Esophagus (tissue), 2 donors: ENCODE results near the gene CREB5. TPM values are rescaled to one million over a fixed set of nuclear protein-coding genes. Genes with fewer than 3 reads are reported as not detected.
"Not testable (repeated sequence)": the region's sequence is repeated elsewhere in the genome, so short reads cannot be mapped to it uniquely, and the experiment has no call there.

Experiments
- H3K27ac ChIP-seq, 2 donors: one replicate each; pipeline ENCODE4 v1.5.1; 2013; ENCODE audit warnings: low read depth in 2 of 2, mild to moderate bottlenecking in 2 of 2, inconsistent platforms in 1 of 2, low read length in 1 of 2, moderate library complexity in 1 of 2
- H3K27me3 ChIP-seq, 2 donors: one replicate each; pipeline ENCODE4 v1.6.1; 2013; ENCODE audit warnings: low read length in 2 of 2, control low read depth in 1 of 2, mild to moderate bottlenecking in 1 of 2; ENCODE audit not compliant: insufficient read depth in 2 of 2, control insufficient read depth in 1 of 2
- H3K36me3 ChIP-seq, 2 donors: one replicate each; pipeline ENCODE4 v1.6.1; 2013; ENCODE audit warnings: low read length in 1 of 2; ENCODE audit not compliant: control insufficient read depth in 2 of 2, insufficient read depth in 2 of 2
- H3K4me1 ChIP-seq, 2 donors: one replicate each; pipeline ENCODE4 v1.6.1; 2013; ENCODE audit warnings: low read length in 1 of 2; ENCODE audit not compliant: control insufficient read depth in 2 of 2, insufficient read depth in 2 of 2
- H3K4me3 ChIP-seq, 2 donors: one replicate each; pipeline ENCODE4 v1.5.1; 2013; ENCODE audit warnings: low read length in 2 of 2, mild to moderate bottlenecking in 2 of 2, low read depth in 1 of 2, moderate library complexity in 1 of 2
- H3K9me3 ChIP-seq, 2 donors: one replicate each; pipeline ENCODE4 v1.6.1; 2013; ENCODE audit warnings: mild to moderate bottlenecking in 2 of 2, low read depth in 1 of 2, low read length in 1 of 2, moderate library complexity in 1 of 2; ENCODE audit not compliant: control insufficient read depth in 2 of 2, insufficient read depth in 1 of 2
- WGBS, 2 donors: extraction: QIAGEN DNeasy Blood & Tissue Kit; methylation state at CpG; one replicate each; pipeline ENCODE4 v1.1.7; 2013; 5-methylcytosine and 5-hydroxymethylcytosine counted together
- polyA plus RNA-seq, 2 donors: library from polyadenylated mRNA; stranded (reverse); fragments of 200-250 nt; gene quantifications; one replicate each; pipeline ENCODE4 v1.2.3, GENCODE V29; 2013
- donor health status: healthy with polysubstance abuse.
- donor health status: Bipolar disorder and iron deficiency.

Gene CREB5
- polyA plus RNA-seq, 2 donors = 0.67 to 1.2 TPM

DNA sequence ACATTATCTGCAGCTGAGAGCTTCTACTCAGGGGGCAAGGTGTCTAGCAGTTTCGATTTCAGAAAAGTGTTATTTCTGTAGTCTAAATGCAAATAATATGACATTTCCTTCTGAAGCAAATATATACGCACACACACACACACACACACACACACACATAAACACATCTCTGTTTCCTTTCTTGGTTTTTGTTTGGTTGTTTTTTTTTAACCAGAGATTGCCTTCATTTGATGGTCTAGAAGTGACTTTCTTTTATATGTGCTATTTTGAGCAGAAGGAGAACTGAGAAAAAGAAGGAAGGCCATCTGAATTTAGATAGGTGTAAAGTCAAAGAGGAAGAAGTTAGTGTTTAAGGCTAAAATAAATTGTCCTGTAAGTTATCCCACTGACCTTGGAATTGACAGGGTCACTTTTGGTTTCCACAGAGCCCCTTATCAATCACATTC is 403.6 kb downstream of the CREB5 start:
- 69 to 76% methylated on average over 2 of the region's 2 CpGs for WGBS, 2 donors
- no peaks in the 10 kb centered on the region for H3K9me3 ChIP-seq
- no peak overlapping the region for H3K27ac ChIP-seq
- no peaks in the 10 kb centered on the region for H3K27me3 ChIP-seq
- no peak overlapping the region for H3K4me3 ChIP-seq
- H3K4me1 ChIP-seq = no peaks in the 10 kb centered on the region
- no peaks in the 10 kb centered on the region for H3K36me3 ChIP-seq

DNA sequence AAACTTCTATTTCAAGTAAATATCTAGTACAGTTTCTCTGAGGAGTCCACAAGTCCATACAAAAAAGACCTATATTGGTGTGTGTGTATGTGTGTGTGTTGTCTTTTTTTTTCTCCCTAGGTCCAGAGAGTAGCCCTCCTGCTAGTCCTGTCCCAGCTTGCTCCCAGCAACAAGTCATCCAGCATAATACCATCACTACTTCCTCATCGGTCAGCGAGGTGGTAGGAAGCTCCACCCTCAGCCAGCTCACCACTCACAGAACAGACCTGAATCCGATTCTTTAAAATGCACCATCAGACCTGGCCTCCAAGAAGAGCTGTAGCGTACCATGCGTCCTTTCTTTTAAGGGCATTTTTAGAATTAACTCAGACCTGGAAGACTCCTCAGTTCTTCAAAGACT is 406.7 kb downstream of the CREB5 start:
- 83% methylated on average over 5 of the region's 5 CpGs for WGBS, 2 donors
- Histone ChIP-seq H3K27me3 (no peaks in the 10 kb centered on the region), H3K9me3 (no peaks in the 10 kb centered on the region), H3K4me1 (no peaks in the 10 kb centered on the region), H3K27ac (no peak overlapping the region), H3K4me3 (no peak overlapping the region), H3K36me3 (no peaks in the 10 kb centered on the region)

DNA sequence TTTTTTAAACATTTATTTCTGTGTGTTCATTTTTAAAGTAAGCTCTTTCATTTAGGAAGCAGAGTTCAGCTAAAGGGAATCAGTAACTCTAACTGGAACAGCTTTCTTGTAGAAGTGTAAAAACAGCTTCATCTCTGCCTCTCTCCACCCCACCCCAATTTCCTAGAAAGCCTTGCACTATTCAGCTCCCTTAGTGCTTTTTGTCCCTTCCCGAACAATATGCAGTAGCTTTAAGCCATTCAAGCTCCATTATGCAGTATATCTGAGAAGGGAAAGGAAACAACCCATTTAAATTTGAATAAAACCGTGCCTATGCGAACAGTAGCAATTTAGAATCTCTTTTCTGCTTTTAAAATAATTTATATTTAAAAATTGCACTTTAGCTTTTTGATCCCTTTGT is 411.3 kb downstream of the CREB5 start:
- Histone ChIP-seq H3K27ac (no peak overlapping the region), H3K4me1 (no peaks in the 10 kb centered on the region), H3K9me3 (no peaks in the 10 kb centered on the region), H3K4me3 (no peak overlapping the region), H3K36me3 (no peaks in the 10 kb centered on the region), H3K27me3 (no peaks in the 10 kb centered on the region)
- 81 to 87% methylated on average over 3 of the region's 3 CpGs for WGBS, 2 donors

DNA sequence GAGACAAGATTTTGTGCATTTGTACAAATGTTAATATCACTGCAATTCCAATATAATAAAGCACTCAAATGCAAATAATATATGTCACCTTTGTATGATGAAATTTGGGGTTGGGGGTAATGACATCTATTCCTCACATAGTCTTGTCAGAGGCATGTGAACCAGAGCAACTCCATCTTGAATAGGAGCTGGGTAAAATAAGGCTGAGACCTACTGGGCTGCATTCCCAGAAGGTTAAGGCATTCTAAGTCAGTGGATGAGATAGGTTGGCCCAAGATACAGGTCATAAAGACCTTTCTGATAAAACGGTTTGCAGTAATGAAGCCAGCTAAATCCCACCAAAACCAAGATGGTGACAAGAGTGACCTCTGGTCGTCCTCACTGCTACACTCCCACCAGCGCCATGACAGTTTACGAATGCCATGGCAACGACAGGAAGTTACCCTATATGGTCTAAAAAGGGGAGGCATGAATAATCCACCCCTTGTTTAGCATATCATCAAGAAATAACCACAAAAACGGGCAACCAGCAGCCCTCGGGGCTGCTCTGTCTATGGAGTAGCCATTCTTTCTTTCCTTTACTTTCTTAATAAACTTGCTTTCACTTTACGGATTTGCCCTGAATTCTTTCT is 413.6 kb downstream of the CREB5 start:
- H3K27ac ChIP-seq, H3K27me3 ChIP-seq, H3K4me3 ChIP-seq, H3K9me3 ChIP-seq, H3K36me3 ChIP-seq, H3K4me1 ChIP-seq: not testable (repeated sequence)
- WGBS, 2 donors = 86 to 90% methylated on average over 8 of the region's 8 CpGs

DNA sequence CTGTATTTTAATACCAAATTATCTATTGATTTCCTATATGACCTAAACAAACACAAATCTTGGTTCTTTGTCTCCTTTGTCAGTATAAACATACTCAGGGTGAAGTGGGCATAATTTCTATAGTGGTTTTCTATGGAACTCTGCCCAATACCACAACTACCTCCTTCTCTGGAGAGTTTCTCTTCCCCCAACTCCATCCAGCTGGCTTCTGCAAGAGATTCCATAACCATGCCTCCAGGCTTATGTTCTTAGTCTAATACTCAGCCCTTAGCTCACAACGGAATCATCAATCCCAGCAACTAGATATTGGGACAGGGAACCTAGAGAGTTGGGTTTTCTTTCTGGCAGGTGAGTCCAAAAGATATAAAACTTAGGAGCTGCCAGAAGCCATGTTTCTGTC is 418.5 kb downstream of the CREB5 start:
- Histone ChIP-seq H3K4me1 (no peaks in the 10 kb centered on the region), H3K36me3 (no peaks in the 10 kb centered on the region), H3K27me3 (no peaks in the 10 kb centered on the region), H3K27ac (no peak overlapping the region), H3K9me3 (no peaks in the 10 kb centered on the region), H3K4me3 (no peak overlapping the region)
- 45 to 61% methylated on average over 1 of the region's 1 CpG for WGBS, 2 donors

DNA sequence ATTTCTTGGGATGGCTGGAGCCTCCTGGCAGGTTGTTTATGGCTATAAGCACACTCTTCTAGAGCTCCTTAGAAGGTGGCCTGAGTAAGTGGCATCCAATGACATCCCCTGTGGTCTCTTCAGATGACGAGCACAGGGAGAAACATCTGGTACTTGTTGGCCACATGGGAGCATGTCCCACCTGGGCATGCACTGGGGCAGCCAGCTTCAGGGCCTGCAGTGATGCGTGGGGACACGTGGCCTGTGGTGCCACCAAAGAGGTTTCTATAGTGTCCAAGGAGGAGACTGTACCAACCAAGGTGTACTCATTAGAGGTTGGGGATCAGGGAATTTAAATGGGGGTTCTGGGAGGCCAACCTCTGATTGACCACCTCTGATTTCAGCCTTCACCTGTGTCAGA is 420.4 kb downstream of the CREB5 start:
- no peak overlapping the region for H3K4me3 ChIP-seq
- H3K4me1 ChIP-seq = no peaks in the 10 kb centered on the region
- H3K27me3 ChIP-seq = no peaks in the 10 kb centered on the region
- no peaks in the 10 kb centered on the region for H3K9me3 ChIP-seq
- H3K27ac ChIP-seq = no peak overlapping the region
- WGBS, 2 donors = 93 to 99% methylated on average over 3 of the region's 3 CpGs
- H3K36me3 ChIP-seq = no peaks in the 10 kb centered on the region

DNA sequence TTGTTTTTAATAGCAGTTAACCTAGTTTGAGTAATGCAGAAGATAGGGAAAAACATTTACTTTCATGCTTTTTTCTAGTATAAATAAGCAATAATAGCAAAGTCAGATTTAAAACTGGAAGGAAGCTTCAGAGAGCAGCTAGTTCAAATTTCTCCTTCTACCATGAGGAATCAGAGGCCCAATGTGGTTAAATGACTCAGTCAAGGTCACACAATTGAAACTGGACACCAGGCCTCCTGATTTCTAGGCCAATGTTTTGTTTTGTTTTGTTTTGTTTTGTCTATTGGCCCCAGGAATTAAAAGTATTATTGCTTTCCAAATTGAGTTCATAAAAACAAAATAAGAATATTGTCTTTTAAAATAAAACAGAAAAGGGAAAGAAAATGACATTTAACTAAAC is 423.5 kb downstream of the CREB5 start:
- H3K27me3 ChIP-seq = no peaks in the 10 kb centered on the region
- H3K9me3 ChIP-seq = no peaks in the 10 kb centered on the region
- no peaks in the 10 kb centered on the region for H3K4me1 ChIP-seq
- H3K4me3 ChIP-seq = no peak overlapping the region
- no peak overlapping the region for H3K27ac ChIP-seq
- H3K36me3 ChIP-seq = no peaks in the 10 kb centered on the region

DNA sequence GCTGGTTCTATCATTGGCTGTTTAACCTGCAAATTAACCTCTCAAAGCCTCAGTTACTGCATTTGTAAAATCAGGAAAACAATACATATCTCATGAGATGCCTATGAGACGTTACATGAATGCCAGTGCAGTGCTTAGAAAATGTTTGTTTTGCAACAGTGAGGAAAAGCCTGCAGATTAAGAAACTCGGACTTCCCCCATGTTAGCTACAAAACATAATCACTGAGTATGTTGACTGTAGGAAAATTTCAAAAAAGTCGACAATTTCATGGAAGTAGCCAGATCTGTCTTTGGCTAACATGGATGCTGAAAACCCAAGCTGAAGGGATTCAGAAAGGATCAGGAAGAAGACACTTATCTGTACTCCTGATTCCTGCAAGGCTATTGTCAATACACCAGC is 424.4 kb downstream of the CREB5 start:
- no peak overlapping the region for H3K27ac ChIP-seq
- 72 to 76% methylated on average over 3 of the region's 3 CpGs for WGBS, 2 donors
- no peaks in the 10 kb centered on the region for H3K36me3 ChIP-seq
- no peak overlapping the region for H3K4me3 ChIP-seq
- H3K4me1 ChIP-seq = no peaks in the 10 kb centered on the region
- no peaks in the 10 kb centered on the region for H3K9me3 ChIP-seq
- H3K27me3 ChIP-seq = no peaks in the 10 kb centered on the region

DNA sequence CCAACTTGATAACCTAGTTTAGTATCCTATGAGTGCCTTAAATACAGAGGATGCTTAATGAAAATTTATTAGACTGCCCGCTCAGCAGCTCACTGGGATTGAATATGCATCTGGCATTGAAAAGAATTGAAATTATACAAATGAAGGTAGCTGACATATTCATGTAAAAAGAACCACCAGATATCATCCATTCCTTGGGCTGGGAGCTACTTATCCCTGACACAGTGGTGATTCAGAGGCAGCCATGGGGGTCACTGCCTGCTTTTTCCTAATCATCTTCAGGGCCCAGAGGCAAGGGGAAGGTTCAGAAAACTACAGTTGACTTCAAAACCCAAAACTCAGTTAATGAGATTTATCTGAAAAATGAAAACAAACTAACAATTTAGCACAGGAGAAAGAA is 424.9 kb downstream of the CREB5 start:
- 91 to 100% methylated on average over 1 of the region's 1 CpG for WGBS, 2 donors
- no peaks in the 10 kb centered on the region for H3K36me3 ChIP-seq

DNA sequence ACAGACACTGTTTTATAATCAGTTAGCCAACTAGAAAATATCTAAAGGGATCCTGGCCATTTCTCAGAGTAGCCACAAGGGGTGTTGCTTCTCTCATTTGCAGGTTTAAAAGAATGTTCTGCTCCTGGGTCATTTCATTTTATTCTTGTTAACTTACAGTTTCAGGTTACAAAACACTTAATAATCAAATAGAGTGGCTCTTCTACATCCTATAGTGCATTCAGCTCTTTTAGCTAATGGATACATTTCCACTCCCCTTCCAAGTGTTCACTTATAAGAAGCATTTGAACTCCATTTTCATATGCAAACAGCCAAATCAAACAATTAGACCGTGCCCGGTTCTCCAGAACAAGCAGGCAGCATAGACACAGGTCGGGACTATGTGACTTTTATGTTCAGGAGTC is 428.3 kb downstream of the CREB5 start:
- 68 to 71% methylated on average over 3 of the region's 3 CpGs for WGBS, 2 donors
- H3K4me3 ChIP-seq = no peak overlapping the region
- H3K27me3 ChIP-seq = no peaks in the 10 kb centered on the region
- no peaks in the 10 kb centered on the region for H3K4me1 ChIP-seq
- no peaks in the 10 kb centered on the region for H3K36me3 ChIP-seq
- no peaks in the 10 kb centered on the region for H3K9me3 ChIP-seq
- H3K27ac ChIP-seq = no peak overlapping the region

More for the DNA sequence above, 424.9 kb downstream of the CREB5 start:
- no peaks in the 10 kb centered on the region for H3K27me3 ChIP-seq
- H3K27ac ChIP-seq = no peak overlapping the region
- no peaks in the 10 kb centered on the region for H3K9me3 ChIP-seq
- no peak overlapping the region for H3K4me3 ChIP-seq
- no peaks in the 10 kb centered on the region for H3K4me1 ChIP-seq
